H1 (cell line): ENCODE measurements around the gene NEDD4. TPM values are rescaled to one million over a fixed set of nuclear protein-coding genes. Genes with fewer than 3 reads are reported as not detected.
"Not testable (repeated sequence)": the region's sequence is repeated elsewhere in the genome, so short reads cannot be mapped to it uniquely, and the experiment has no call there.

Source experiments
- CTCF ChIA-PET: fragments of 300-600 bp; sonication (Branson Sonifier 250); formaldehyde crosslinking; loops from one replicate; lab custom pipeline; 2021; ENCODE audit not compliant: partially characterized antibody; lab: Charles Lee
- POLR2A ChIA-PET: fragments of 300-600 bp; sonication (Branson Sonifier 250); formaldehyde crosslinking; loops from one replicate; lab custom pipeline; 2021; ENCODE audit warnings: inconsistent platforms; ENCODE audit not compliant: partially characterized antibody; lab: Charles Lee
- DNase-seq, 2 experiments: peaks; one replicate each; pipeline versions ENCODE4 v3.0.0 to v3.0.0-alpha.2; 2010 to 2022; ENCODE audit warnings: low spot score in 2 of 2, low read depth in 1 of 2, mixed read lengths in 1 of 2
- FAIRE-seq: peaks from 2 replicates; lab custom pipeline; 2011; peaks lifted over from hg19 to GRCh38; lab: Jason Lieb, UNC
- H2AFZ ChIP-seq: 2 replicates; pipeline ENCODE4 v1.8.1; 2012; ENCODE audit warnings: low read length, inconsistent platforms
- H2AK5ac ChIP-seq: 2 replicates; pipeline ENCODE4 v1.6.1; 2013; ENCODE audit warnings: low read depth, low read length
- H2BK120ac ChIP-seq: replicated peaks from 2 replicates; pipeline ENCODE3; 2013; ENCODE audit warnings: low read depth, low read length, inconsistent platforms
- H2BK12ac ChIP-seq: 2 replicates; pipeline ENCODE4 v1.6.1; 2013; ENCODE audit warnings: low read depth, low read length
- H2BK15ac ChIP-seq: 2 replicates; pipeline ENCODE4 v1.6.1; 2013; ENCODE audit warnings: low read length
- H2BK20ac ChIP-seq: 2 replicates; pipeline ENCODE4 v1.6.1; 2013; ENCODE audit warnings: low read length
- H2BK5ac ChIP-seq: 2 replicates; pipeline ENCODE4 v1.6.1; 2013; ENCODE audit warnings: low read depth, low read length
- H3K14ac ChIP-seq: 2 replicates; pipeline ENCODE4 v1.6.1; 2013; ENCODE audit warnings: inconsistent platforms; ENCODE audit not compliant: insufficient read length
- H3K18ac ChIP-seq: 2 replicates; pipeline ENCODE4 v1.6.1; 2013; ENCODE audit warnings: low read length; ENCODE audit errors: extremely low read depth
- H3K23ac ChIP-seq: 2 replicates; pipeline ENCODE4 v1.6.1; 2013; ENCODE audit warnings: inconsistent platforms; ENCODE audit not compliant: insufficient read length
- H3K23me2 ChIP-seq: 2 replicates; pipeline ENCODE4 v1.6.1; 2013; ENCODE audit warnings: low read depth, low read length
- H3K27ac ChIP-seq: 2 replicates; pipeline ENCODE4 v1.6.1; 2011; ENCODE audit warnings: low read depth, low read length, inconsistent platforms
- H3K27me3 ChIP-seq, 4 experiments: replicated peaks in 1 of 4; 1 replicate in 1 of 4; 2 replicates in 3 of 4; pipeline versions ENCODE4 v1.6.1 to v1.8.1; 2011 to 2013; ENCODE audit warnings: low read length in 3 of 4, mild to moderate bottlenecking in 3 of 4, inconsistent platforms in 2 of 4, mixed read lengths in 2 of 4, moderate library complexity in 1 of 4; ENCODE audit not compliant: control insufficient read depth in 3 of 4, insufficient read depth in 3 of 4; ENCODE audit errors: extremely low read depth in 1 of 4
- H3K36me3 ChIP-seq, 4 experiments: 2 replicates each; pipeline versions ENCODE4 v1.6.1 to v1.8.1; 2011 to 2013; ENCODE audit warnings: mild to moderate bottlenecking in 4 of 4, low read length in 3 of 4, moderate library complexity in 2 of 4, control low read depth in 1 of 4, inconsistent platforms in 1 of 4; ENCODE audit not compliant: insufficient read depth in 4 of 4, control insufficient read depth in 2 of 4
- H3K4ac ChIP-seq: replicated peaks from 2 replicates; pipeline ENCODE3; 2013; ENCODE audit warnings: low read length, low read depth, mixed read lengths, inconsistent platforms; ENCODE audit not compliant: insufficient read length
- H3K4me1 ChIP-seq, 4 experiments: replicated peaks in 1 of 4; 1 replicate in 1 of 4; 2 replicates in 3 of 4; pipeline versions ENCODE4 v1.6.1 to v1.8.1; 2011 to 2013; ENCODE audit warnings: low read length in 3 of 4, inconsistent platforms in 2 of 4, mixed read lengths in 1 of 4; ENCODE audit not compliant: insufficient read depth in 4 of 4, control insufficient read depth in 3 of 4
- H3K4me2 ChIP-seq, 2 experiments: 2 replicates each; pipeline versions ENCODE4 v1.6.1 to v1.8.1; 2011 to 2013; ENCODE audit warnings: low read depth in 2 of 2, low read length in 2 of 2, control low read depth in 1 of 2, inconsistent platforms in 1 of 2, mild to moderate bottlenecking in 1 of 2; ENCODE audit not compliant: insufficient read depth in 1 of 2
- H3K4me3 ChIP-seq, 4 experiments: fragments of 200-600, 300-600 bp in 1 of 4; sonication (generic), shearing (Covaris generic), sonication (Bioruptor Twin) in 1 of 4; 2 replicates each; pipeline versions ENCODE4 v1.5.1 to v1.8.1; 2011 to 2016; ENCODE audit warnings: low read length in 4 of 4, low read depth in 3 of 4, control low read depth in 2 of 4, inconsistent platforms in 2 of 4, mild to moderate bottlenecking in 2 of 4, mixed read lengths in 1 of 4, moderate library complexity in 1 of 4; ENCODE audit not compliant: insufficient read depth in 2 of 4; ENCODE audit errors: extremely low read depth in 1 of 4
- H3K56ac ChIP-seq: replicated peaks from 2 replicates; pipeline ENCODE3; 2013; ENCODE audit warnings: low read depth, mild to moderate bottlenecking, mixed read lengths, low read length, inconsistent platforms; ENCODE audit not compliant: insufficient read length
- H3K79me1 ChIP-seq: 2 replicates; pipeline ENCODE4 v1.6.1; 2013; ENCODE audit warnings: low read depth, low read length, control low read depth
- H3K79me2 ChIP-seq, 2 experiments: 2 replicates each; pipeline versions ENCODE4 v1.6.1 to v1.8.1; 2012 to 2013; ENCODE audit warnings: low read length in 2 of 2, mild to moderate bottlenecking in 2 of 2, inconsistent platforms in 1 of 2; ENCODE audit not compliant: insufficient read depth in 2 of 2, control insufficient read depth in 1 of 2
- H3K9ac ChIP-seq, 4 experiments: replicated peaks in 1 of 4; 1 replicate in 1 of 4; 2 replicates in 3 of 4; pipeline versions ENCODE4 v1.6.1 to v1.8.1; 2011 to 2013; ENCODE audit warnings: low read depth in 3 of 4, low read length in 3 of 4, control low read depth in 2 of 4, mild to moderate bottlenecking in 2 of 4, moderate library complexity in 2 of 4, inconsistent platforms in 1 of 4; ENCODE audit errors: extremely low read depth in 1 of 4
- H3K9me3 ChIP-seq, 2 experiments: 2 replicates each; pipeline versions ENCODE4 v1.6.1 to v1.8.1; 2012 to 2013; ENCODE audit warnings: mild to moderate bottlenecking in 2 of 2, moderate library complexity in 2 of 2, control low read depth in 1 of 2, inconsistent platforms in 1 of 2, low read depth in 1 of 2, low read length in 1 of 2, mixed read lengths in 1 of 2; ENCODE audit not compliant: insufficient read depth in 2 of 2
- H4K20me1 ChIP-seq, 2 experiments: replicated peaks in 1 of 2; 2 replicates each; pipeline versions ENCODE3 to v1.8.1; 2011 to 2013; ENCODE audit warnings: inconsistent platforms in 2 of 2, low read length in 2 of 2, mild to moderate bottlenecking in 1 of 2; ENCODE audit not compliant: insufficient read depth in 2 of 2, control insufficient read depth in 1 of 2
- H4K5ac ChIP-seq: 2 replicates; pipeline ENCODE4 v1.6.1; 2013; ENCODE audit warnings: low read length, low read depth, mixed read lengths, inconsistent platforms; ENCODE audit not compliant: insufficient read length
- H4K8ac ChIP-seq: 2 replicates; pipeline ENCODE4 v1.8.0; 2013; ENCODE audit warnings: mild to moderate bottlenecking, moderate library complexity, low read length, inconsistent platforms; ENCODE audit not compliant: insufficient read depth; ENCODE audit errors: extremely low read depth
- H4K91ac ChIP-seq: replicated peaks from 2 replicates; pipeline ENCODE3; 2013; ENCODE audit warnings: low read length, mixed read lengths, inconsistent platforms; ENCODE audit not compliant: insufficient read length
- WGBS, 2 experiments: shearing (Covaris generic) in 1 of 2; methylation state at CpG; one replicate each; pipeline versions ENCODE4 v1.1.6 to v1.1.7; 2013 to 2015; ENCODE audit warnings: low lambda C conversion rate in 2 of 2, mixed read lengths in 2 of 2, inconsistent platforms in 1 of 2, low coverage in 1 of 2, missing lambda C conversion rate in 1 of 2; ENCODE audit not compliant: insufficient replicate concordance in 2 of 2, insufficient coverage in 1 of 2, insufficient read length in 1 of 2; ENCODE audit errors: extremely low coverage in 1 of 2, missing lambda C conversion rate in 1 of 2; 5-methylcytosine and 5-hydroxymethylcytosine counted together
- polyA plus RNA-seq, 7 experiments: library from polyadenylated mRNA; depleted of rRNA in 3 of 7; stranded (reverse) in 5 of 7; unstranded in 2 of 7; fragments of >200 nt in 5 of 7; fragments of 200-250 nt in 2 of 7; gene quantifications; 1 replicate in 5 of 7; 2 replicates in 1 of 7; 4 replicates in 1 of 7; pipeline versions ENCODE4 v1.2.1 to v1.2.3, GENCODE V29; 2011 to 2013; ENCODE audit warnings: missing spikeins in 2 of 7, mixed read lengths in 2 of 7
- total RNA-seq: library from RNA; stranded (reverse); fragmentation: NEBNext Ultra II Directional; extraction: Animal tissue kit (Norgen Biotek cat#: 25700); gene quantifications from 2 replicates; pipeline ENCODE4 v1.2.1, GENCODE V29; 2021

NEDD4 gene
- total and polyA plus RNA-seq, 2 of the 8 experiments (the other 6 are each of a cell fraction or from before 2014, with no cell fraction given) = 0.95 to 3.9 TPM

- H2AK5ac ChIP-seq, H2BK12ac ChIP-seq, H3K23me2 ChIP-seq, H4K5ac ChIP-seq, H2BK20ac ChIP-seq, H2AFZ ChIP-seq, H3K14ac ChIP-seq, H3K4ac ChIP-seq, H2BK5ac ChIP-seq, H3K56ac ChIP-seq, H2BK120ac ChIP-seq, H3K27ac ChIP-seq, H3K79me2 ChIP-seq, H4K8ac ChIP-seq, H3K27me3 ChIP-seq, H2BK15ac ChIP-seq, H3K36me3 ChIP-seq, H3K79me1 ChIP-seq, CTCF ChIA-PET, H3K18ac ChIP-seq, H3K9ac ChIP-seq, FAIRE-seq, H3K4me1 ChIP-seq, POLR2A ChIA-PET, DNase-seq, H3K4me2 ChIP-seq, H3K4me3 ChIP-seq, H3K23ac ChIP-seq, H4K20me1 ChIP-seq, H4K91ac ChIP-seq, H3K9me3 ChIP-seq: not testable (repeated sequence)
- WGBS, 2 experiments = 57% methylated on average over 1 of the region's 1 CpG; no CpG with 5 or more reads in 1 of the 2 experiments
Observed at GRCh38 chr15:56004281-56004680, 10.9 kb upstream of the NEDD4 start.

GRCh38 chr15:56003777-56004176, 10.4 kb upstream of the NEDD4 start:
- H3K36me3 ChIP-seq, POLR2A ChIA-PET, H2BK20ac ChIP-seq, H4K8ac ChIP-seq, H3K4me3 ChIP-seq, H3K9ac ChIP-seq, CTCF ChIA-PET, H2AK5ac ChIP-seq, H3K79me2 ChIP-seq, H3K9me3 ChIP-seq, H3K4me2 ChIP-seq, H2BK15ac ChIP-seq, H3K23ac ChIP-seq, H2BK5ac ChIP-seq, H3K18ac ChIP-seq, H2AFZ ChIP-seq, DNase-seq, H3K56ac ChIP-seq, H2BK12ac ChIP-seq, H3K23me2 ChIP-seq, H4K5ac ChIP-seq, H3K4me1 ChIP-seq, H3K27ac ChIP-seq, H3K27me3 ChIP-seq, H3K4ac ChIP-seq, FAIRE-seq, H2BK120ac ChIP-seq, H4K20me1 ChIP-seq, H4K91ac ChIP-seq, H3K79me1 ChIP-seq, H3K14ac ChIP-seq: not testable (repeated sequence)
- WGBS, 2 experiments = 91% methylated on average over 1 of the region's 1 CpG; no CpG with 5 or more reads in 1 of the 2 experiments
